ENCODE data around the gene KLHL6.

KLHL6 gene

DNA sequence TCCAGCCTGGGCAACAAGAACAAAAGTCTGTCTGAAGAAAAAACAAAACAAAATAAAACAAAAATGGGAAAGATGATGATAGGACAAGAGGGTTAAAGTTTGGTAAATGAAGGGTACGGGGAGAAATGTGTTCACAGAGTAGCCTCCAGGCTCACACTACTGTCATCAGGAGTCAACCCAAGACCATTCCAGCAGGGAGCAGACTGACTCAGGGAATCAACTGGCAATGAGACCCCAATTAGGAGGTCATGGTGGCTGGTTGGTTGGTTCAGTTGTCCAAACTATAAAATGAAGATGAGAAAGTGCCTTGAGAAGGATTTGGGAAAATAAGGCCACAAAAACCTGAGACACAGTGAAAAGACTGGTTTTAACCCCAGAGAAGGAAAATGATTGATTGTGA lies 51.8 kb downstream of the KLHL6 start:
- no peaks in the 10 kb centered on the region for H3K36me3 ChIP-seq (ENCODE audit: control insufficient read depth in 2 of 2, insufficient read depth in 2 of 2, low read length in 2 of 2)
- no peak overlapping the region for H3K27ac ChIP-seq (ENCODE audit: low read length)
- H3K4me1 ChIP-seq (ENCODE audit: control insufficient read depth, insufficient read depth, low read length) = no peaks in the 10 kb centered on the region
- no peak overlapping the region for H3K4me3 ChIP-seq (ENCODE audit: low read length in 2 of 2)
- H3K9ac ChIP-seq (ENCODE audit: low read length in 2 of 2) = no peak overlapping the region
- no peaks in the 10 kb centered on the region for H3K27me3 ChIP-seq (ENCODE audit: control insufficient read depth in 1 of 2, insufficient read depth in 2 of 2, low read length in 2 of 2)
- H3K9me3 ChIP-seq (ENCODE audit: control insufficient read depth in 2 of 2, low read length in 2 of 2) = peaks cover 0 to 9% of the 10 kb centered on the region in 2 donors

GRCh38 chr3:183502237-183503181 lies 53.0 kb downstream of the KLHL6 start:
- Histone ChIP-seq H3K4me1 (ENCODE audit: control insufficient read depth, insufficient read depth, low read length) (no peaks in the 10 kb centered on the region), H3K4me3 (ENCODE audit: low read length in 2 of 2) (no peak overlapping the region), H3K36me3 (ENCODE audit: control insufficient read depth in 2 of 2, insufficient read depth in 2 of 2, low read length in 2 of 2) (no peaks in the 10 kb centered on the region), H3K9ac (ENCODE audit: low read length in 2 of 2) (no peak overlapping the region), H3K9me3 (ENCODE audit: control insufficient read depth in 2 of 2, low read length in 2 of 2) (peaks cover 0 to 9% of the 10 kb centered on the region in 2 donors), H3K27me3 (ENCODE audit: control insufficient read depth in 1 of 2, insufficient read depth in 2 of 2, low read length in 2 of 2) (no peaks in the 10 kb centered on the region), H3K27ac (ENCODE audit: low read length) (no peak overlapping the region)

GRCh38 chr3:183500981-183501704 lies 54.4 kb downstream of the KLHL6 start:
- H3K36me3 ChIP-seq (ENCODE audit: control insufficient read depth in 2 of 2, insufficient read depth in 2 of 2, low read length in 2 of 2) = no peaks in the 10 kb centered on the region
- no peaks in the 10 kb centered on the region for H3K27me3 ChIP-seq (ENCODE audit: control insufficient read depth in 1 of 2, insufficient read depth in 2 of 2, low read length in 2 of 2)

DNA sequence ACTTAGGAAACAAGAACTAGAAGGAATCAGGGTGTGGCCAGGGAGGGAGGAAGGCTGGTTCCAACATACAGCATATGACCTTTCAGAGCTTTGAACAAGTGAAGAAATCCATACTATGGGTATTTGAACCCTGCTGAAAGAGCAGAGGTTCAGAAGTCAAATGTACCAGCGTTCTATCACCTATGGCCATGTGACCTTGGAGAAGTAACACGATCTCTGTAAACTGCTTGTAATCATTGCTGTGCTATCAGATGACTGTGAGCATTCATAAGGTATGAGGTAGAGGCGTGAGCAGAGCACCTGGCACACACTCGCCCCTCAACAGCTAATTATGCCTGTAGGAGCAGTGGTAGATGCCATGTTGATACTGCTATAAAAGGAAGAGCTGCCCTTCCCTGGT lies 55.2 kb downstream of the KLHL6 start:
- H3K9ac ChIP-seq (ENCODE audit: low read length in 2 of 2) = no peak overlapping the region
- H3K27me3 ChIP-seq (ENCODE audit: control insufficient read depth in 1 of 2, insufficient read depth in 2 of 2, low read length in 2 of 2) = no peaks in the 10 kb centered on the region
- H3K4me3 ChIP-seq (ENCODE audit: low read length in 2 of 2) = no peak overlapping the region
- H3K9me3 ChIP-seq (ENCODE audit: control insufficient read depth in 2 of 2, low read length in 2 of 2) = peaks cover 0 to 4% of the 10 kb centered on the region in 2 donors
- H3K36me3 ChIP-seq (ENCODE audit: control insufficient read depth in 2 of 2, insufficient read depth in 2 of 2, low read length in 2 of 2) = no peaks in the 10 kb centered on the region
- no peaks in the 10 kb centered on the region for H3K4me1 ChIP-seq (ENCODE audit: control insufficient read depth, insufficient read depth, low read length)
- H3K27ac ChIP-seq (ENCODE audit: low read length) = no peak overlapping the region

More at GRCh38 chr3:183500981-183501704, 54.4 kb downstream of the KLHL6 start:
- Histone ChIP-seq H3K9me3 (ENCODE audit: control insufficient read depth in 2 of 2, low read length in 2 of 2) (peaks cover 0 to 9% of the 10 kb centered on the region in 2 donors), H3K4me3 (ENCODE audit: low read length in 2 of 2) (no peak overlapping the region), H3K9ac (ENCODE audit: low read length in 2 of 2) (no peak overlapping the region), H3K4me1 (ENCODE audit: control insufficient read depth, insufficient read depth, low read length) (no peaks in the 10 kb centered on the region), H3K27ac (ENCODE audit: low read length) (no peak overlapping the region)

- no peaks in the 10 kb centered on the region for H3K36me3 ChIP-seq (ENCODE audit: control insufficient read depth in 2 of 2, insufficient read depth in 2 of 2, low read length in 2 of 2)
- H3K4me3 ChIP-seq (ENCODE audit: low read length in 2 of 2) = no peak overlapping the region
- no peaks in the 10 kb centered on the region for H3K9me3 ChIP-seq (ENCODE audit: control insufficient read depth in 2 of 2, low read length in 2 of 2)
- no peak overlapping the region for H3K9ac ChIP-seq (ENCODE audit: low read length in 2 of 2)
- no peaks in the 10 kb centered on the region for H3K27me3 ChIP-seq (ENCODE audit: control insufficient read depth in 1 of 2, insufficient read depth in 2 of 2, low read length in 2 of 2)
- no peaks in the 10 kb centered on the region for H3K4me1 ChIP-seq (ENCODE audit: control insufficient read depth, insufficient read depth, low read length)
- H3K27ac ChIP-seq (ENCODE audit: low read length) = no peak overlapping the region
Observed at GRCh38 chr3:183498634-183499033, 56.9 kb downstream of the KLHL6 start.

- Histone ChIP-seq H3K27me3 (ENCODE audit: control insufficient read depth in 1 of 2, insufficient read depth in 2 of 2, low read length in 2 of 2) (no peaks in the 10 kb centered on the region), H3K36me3 (ENCODE audit: control insufficient read depth in 2 of 2, insufficient read depth in 2 of 2, low read length in 2 of 2) (no peaks in the 10 kb centered on the region), H3K9me3 (ENCODE audit: control insufficient read depth in 2 of 2, low read length in 2 of 2) (no peaks in the 10 kb centered on the region), H3K27ac (ENCODE audit: low read length) (no peak overlapping the region), H3K4me3 (ENCODE audit: low read length in 2 of 2) (no peak overlapping the region), H3K9ac (ENCODE audit: low read length in 2 of 2) (no peak overlapping the region), H3K4me1 (ENCODE audit: control insufficient read depth, insufficient read depth, low read length) (no peaks in the 10 kb centered on the region)
Observed at GRCh38 chr3:183497313-183497712, 58.2 kb downstream of the KLHL6 start.

GRCh38 chr3:183496311-183496710 lies 59.2 kb downstream of the KLHL6 start:
- H3K9ac ChIP-seq (ENCODE audit: low read length in 2 of 2) = no peak overlapping the region
- H3K4me1 ChIP-seq (ENCODE audit: control insufficient read depth, insufficient read depth, low read length) = no peaks in the 10 kb centered on the region
- H3K27ac ChIP-seq (ENCODE audit: low read length) = no peak overlapping the region
- no peaks in the 10 kb centered on the region for H3K36me3 ChIP-seq (ENCODE audit: control insufficient read depth in 2 of 2, insufficient read depth in 2 of 2, low read length in 2 of 2)
- H3K27me3 ChIP-seq (ENCODE audit: control insufficient read depth in 1 of 2, insufficient read depth in 2 of 2, low read length in 2 of 2) = no peaks in the 10 kb centered on the region
- H3K4me3 ChIP-seq (ENCODE audit: low read length in 2 of 2) = no peak overlapping the region
- H3K9me3 ChIP-seq (ENCODE audit: control insufficient read depth in 2 of 2, low read length in 2 of 2) = no peaks in the 10 kb centered on the region

GRCh38 chr3:183494341-183494740 lies 61.2 kb downstream of the KLHL6 start:
- no peak overlapping the region for H3K9ac ChIP-seq (ENCODE audit: low read length in 2 of 2)
- no peak overlapping the region for H3K4me3 ChIP-seq (ENCODE audit: low read length in 2 of 2)

GRCh38 chr3:183493296-183494045 lies 62.0 kb downstream of the KLHL6 start:
- Histone ChIP-seq H3K4me1 (ENCODE audit: control insufficient read depth, insufficient read depth, low read length) (no peaks in the 10 kb centered on the region), H3K36me3 (ENCODE audit: control insufficient read depth in 2 of 2, insufficient read depth in 2 of 2, low read length in 2 of 2) (no peaks in the 10 kb centered on the region), H3K27ac (ENCODE audit: low read length) (no peak overlapping the region), H3K4me3 (ENCODE audit: low read length in 2 of 2) (no peak overlapping the region), H3K27me3 (ENCODE audit: control insufficient read depth in 1 of 2, insufficient read depth in 2 of 2, low read length in 2 of 2) (no peaks in the 10 kb centered on the region), H3K9ac (ENCODE audit: low read length in 2 of 2) (no peak overlapping the region), H3K9me3 (ENCODE audit: control insufficient read depth in 2 of 2, low read length in 2 of 2) (no peaks in the 10 kb centered on the region)

More at GRCh38 chr3:183494341-183494740, 61.2 kb downstream of the KLHL6 start:
- Histone ChIP-seq H3K27ac (ENCODE audit: low read length) (no peak overlapping the region), H3K9me3 (ENCODE audit: control insufficient read depth in 2 of 2, low read length in 2 of 2) (no peaks in the 10 kb centered on the region), H3K36me3 (ENCODE audit: control insufficient read depth in 2 of 2, insufficient read depth in 2 of 2, low read length in 2 of 2) (no peaks in the 10 kb centered on the region), H3K27me3 (ENCODE audit: control insufficient read depth in 1 of 2, insufficient read depth in 2 of 2, low read length in 2 of 2) (no peaks in the 10 kb centered on the region), H3K4me1 (ENCODE audit: control insufficient read depth, insufficient read depth, low read length) (no peaks in the 10 kb centered on the region)

- H3K27me3 ChIP-seq (ENCODE audit: control insufficient read depth in 1 of 2, insufficient read depth in 2 of 2, low read length in 2 of 2) = no peaks in the 10 kb centered on the region
- H3K4me1 ChIP-seq (ENCODE audit: control insufficient read depth, insufficient read depth, low read length) = no peaks in the 10 kb centered on the region
- no peak overlapping the region for H3K4me3 ChIP-seq (ENCODE audit: low read length in 2 of 2)
- H3K9ac ChIP-seq (ENCODE audit: low read length in 2 of 2) = no peak overlapping the region
- H3K36me3 ChIP-seq (ENCODE audit: control insufficient read depth in 2 of 2, insufficient read depth in 2 of 2, low read length in 2 of 2) = no peaks in the 10 kb centered on the region
- H3K9me3 ChIP-seq (ENCODE audit: control insufficient read depth in 2 of 2, low read length in 2 of 2) = no peaks in the 10 kb centered on the region
- H3K27ac ChIP-seq (ENCODE audit: low read length) = no peak overlapping the region
Observed at GRCh38 chr3:183492849-183493179, 62.7 kb downstream of the KLHL6 start.
